Brain microvascular endothelial cell (primary cell): ENCODE data around the gene CIRBP.
A peak's percentile ranks its signal among the peaks of the same experiment; 100 is the strongest.

ENCODE experiments used
- DNase-seq: peaks from one replicate; pipeline ENCODE4 v3.0.0-alpha.2; 2020
- H3K27ac ChIP-seq: fragments of 250-450 bp; sonication (Bioruptor Pico); 2 replicates; pipeline ENCODE4 v1.5.1; 2020; ENCODE audit warnings: mild to moderate bottlenecking, moderate library complexity
- H3K27me3 ChIP-seq: fragments of 250-450 bp; sonication (Bioruptor Pico); replicated peaks from 2 replicates; pipeline ENCODE4 v1.5.1; 2020; ENCODE audit warnings: mild to moderate bottlenecking
- H3K36me3 ChIP-seq: fragments of 250-450 bp; sonication (Bioruptor Pico); replicated peaks from 2 replicates; pipeline ENCODE4 v1.5.1; 2020; ENCODE audit warnings: mild to moderate bottlenecking
- H3K4me3 ChIP-seq: 2 replicates; pipeline ENCODE4 v1.5.1; 2011; ENCODE audit warnings: low read depth, mild to moderate bottlenecking, control low read depth, low read length, moderate library complexity
- CTCF ChIP-seq: IDR thresholded peaks from 2 replicates; pipeline ENCODE4 v1.5.1; 2011; ENCODE audit warnings: low read depth, mild to moderate bottlenecking, moderate library complexity, low read length, control low read depth, inconsistent platforms; ENCODE audit errors: missing control alignments
- in situ Hi-C: cut with HindIII; loops from 2 replicates; pipeline ENCODE4 v1.10.0; 2017; ENCODE audit warnings: low sequenced_read_pairs, low pct_ligation_motif_present

The CIRBP gene

GRCh38 chr19:1247748-1248138, 21.4 kb upstream of the CIRBP start:
- in situ Hi-C loops = loop anchor here (25.0 kb wide), 1 partner anchor 135 kb away; the partner anchor contains the start of gene GPX4
- no peak for DNase-seq
- H3K27me3 ChIP-seq = no peaks in the 10 kb centered on the region
- H3K4me3 ChIP-seq = peak overlapping the region; percentile 75
- H3K36me3 ChIP-seq = peaks cover 27% of the 10 kb centered on the region
- TF ChIP-seq CTCF = no peak
- H3K27ac ChIP-seq = peak overlapping the region; percentile 94

GRCh38 chr19:1248139-1248785, 20.9 kb upstream of the CIRBP start, which contains the start of gene MIDN:
TSS of gene MIDN (plus strand) at chr19:1248583. CDS start at chr19:1250297, 1,714 bp downstream.
- peak within 1 kb of the TSS; percentile 94 for H3K27ac ChIP-seq
- peak; percentile 55 for TF ChIP-seq CTCF
- H3K4me3 ChIP-seq = peak within 1 kb of the TSS; percentile 75
- peak; percentile 73 for DNase-seq
- in situ Hi-C loops = loop anchor here (25.0 kb wide), 1 partner anchor 136 kb away; the partner anchor contains the start of gene GPX4
- no peaks in the 10 kb centered on the region for H3K27me3 ChIP-seq
- peaks cover 27% of the 10 kb centered on the region for H3K36me3 ChIP-seq

GRCh38 chr19:1248786-1249297, 20.3 kb upstream of the CIRBP start:
- Histone ChIP-seq H3K4me3 (peak overlapping the region; percentile 75), H3K27me3 (no peaks in the 10 kb centered on the region), H3K36me3 (peaks cover 33% of the 10 kb centered on the region), H3K27ac (peak overlapping the region; percentile 94)
- DNase-seq = no peak
- in situ Hi-C loops = loop anchor here (25.0 kb wide), 1 partner anchor 137 kb away; the partner anchor contains the start of gene GPX4
- peak; percentile 55 for TF ChIP-seq CTCF

- Histone ChIP-seq H3K4me3 (peak overlapping the region; percentile 79), H3K36me3 (peaks cover 39% of the 10 kb centered on the region), H3K27me3 (no peaks in the 10 kb centered on the region), H3K27ac (peak overlapping the region; percentile 94)
- peak; percentile 92 for DNase-seq
- in situ Hi-C loops = loop anchor here (25.0 kb wide), 1 partner anchor 137 kb away; the partner anchor contains the start of gene GPX4
- TF ChIP-seq CTCF = no peak
Observed at GRCh38 chr19:1249298-1249989, 19.7 kb upstream of the CIRBP start.

- Histone ChIP-seq H3K4me3 (peak overlapping the region; percentile 79), H3K36me3 (peaks cover 44% of the 10 kb centered on the region), H3K27ac (peak overlapping the region; percentile 87), H3K27me3 (no peaks in the 10 kb centered on the region)
- TF ChIP-seq CTCF = no peak
- in situ Hi-C loops = loop anchor here (25.0 kb wide), 1 partner anchor 138 kb away; the partner anchor contains the start of gene GPX4
- DNase-seq = no peak
Observed at GRCh38 chr19:1249990-1250436, 19.1 kb upstream of the CIRBP start.
